ENCODE results near the gene AREL1.

- TF ChIP-seq EZH2 (IDR thresholded peaks at IDR 0.05; ENCODE audit: low read depth, low read length, severe bottlenecking) (no peak), TCF12 (IDR thresholded peaks at IDR 0.05; ENCODE audit: low read depth, low read length) (no peak), SIN3A (conservative IDR thresholded peaks at IDR 0.05 in 1 of 2, IDR thresholded peaks at IDR 0.05 in 1 of 2; ENCODE audit: low read depth in 1 of 2, low read length in 2 of 2) (no peak), EGR1 (IDR thresholded peaks at IDR 0.05; ENCODE audit: borderline replicate concordance, low read depth, low read length) (no peak), CTCF (IDR thresholded peaks at IDR 0.05; ENCODE audit: control extremely low read depth in 1 of 3, insufficient read depth in 1 of 3, low read depth in 1 of 3, low read length in 3 of 3) (no peak), ATF3 (IDR thresholded peaks at IDR 0.05; ENCODE audit: insufficient read depth, low read depth, low read length) (no peak), POLR2A (IDR thresholded peaks at IDR 0.05; ENCODE audit: control extremely low read depth in 1 of 2, low read depth in 2 of 2, low read length in 2 of 2) (no peak), TAF7 (optimal IDR thresholded peaks at IDR 0.05; ENCODE audit: borderline replicate concordance, low read depth, low read length) (no peak), EP300 (IDR thresholded peaks at IDR 0.05; ENCODE audit: borderline replicate concordance in 1 of 2, low read depth in 2 of 2, low read length in 2 of 2) (no peak), JUN (IDR thresholded peaks at IDR 0.05; ENCODE audit: low read depth, low read length) (no peak)
Measured at GRCh38 chr14:74620923-74621322, 92.0 kb downstream of the AREL1 start.
